GM12878 (cell line): ENCODE data around the gene AKAP13. TPM values are rescaled to one million over a fixed set of nuclear protein-coding genes. Genes with fewer than 3 reads are reported as not detected.
"Not testable (repeated sequence)": the region's sequence is repeated elsewhere in the genome, so short reads cannot be mapped to it uniquely, and the experiment has no call there.

Source experiments
- ATAC-seq: fragments of 200-7000 bp; cut with Tn5 transposase; 3 replicates; pipeline ENCODE4 v1.9.1; 2020; ENCODE audit warnings: mild to moderate bottlenecking, moderate library complexity
- BruUV-seq: library from RNA; stranded (reverse); fragments of 400-500 nt; replicated peaks from 2 replicates; lab custom pipeline; 2021; lab: Mats Ljungman, UMichigan
- CTCF ChIA-PET: fragments of 300-600 bp; sonication (Branson Sonifier 250); formaldehyde crosslinking; extraction: SDS; loops from one replicate; lab custom pipeline; 2021; ENCODE audit warnings: inconsistent platforms; lab: Yijun Ruan, JAX
- POLR2A ChIA-PET: fragments of 350-600 bp; formaldehyde crosslinking; extraction: SDS; loops from one replicate; lab custom pipeline; 2021; ENCODE audit warnings: inconsistent platforms; lab: Charles Lee
- RAD21 ChIA-PET: fragments of 300-600 bp; sonication (Branson Sonifier 250); formaldehyde crosslinking; loops from one replicate; lab custom pipeline; 2023; ENCODE audit warnings: antibody characterized with exemption; ENCODE audit not compliant: unreplicated experiment; lab: Charles Lee
- SMC1A ChIA-PET: fragments of 300-600 bp; sonication (Branson Sonifier 250); formaldehyde crosslinking; loops from one replicate; lab custom pipeline; 2023; ENCODE audit not compliant: unreplicated experiment, uncharacterized antibody; lab: Charles Lee
- DNase-seq: peaks from one replicate; pipeline ENCODE4 v3.0.0-alpha.2; 2011; ENCODE audit warnings: low read depth, low spot score
- FAIRE-seq: peaks from 3 replicates; lab custom pipeline; 2011; peaks lifted over from hg19 to GRCh38; lab: Jason Lieb, UNC
- H2AFZ ChIP-seq: 2 replicates; pipeline ENCODE4 v1.6.0; 2011; ENCODE audit warnings: low read depth, low read length, control low read depth; ENCODE audit not compliant: control insufficient read depth
- H3K27ac ChIP-seq: 2 replicates; pipeline ENCODE4 v1.5.1; 2011; ENCODE audit warnings: control low read depth; ENCODE audit not compliant: control insufficient read depth, insufficient read depth
- H3K27me3 ChIP-seq, 2 experiments: replicated peaks in 1 of 2; 2 replicates each; pipeline versions ENCODE4 v1.6.0 to v1.6.1; 2011; ENCODE audit warnings: low read length in 1 of 2; ENCODE audit not compliant: control insufficient read depth in 2 of 2, insufficient read depth in 2 of 2
- H3K36me3 ChIP-seq, 2 experiments: 2 replicates each; pipeline ENCODE4 v1.5.1; 2011; ENCODE audit warnings: low read length in 1 of 2; ENCODE audit not compliant: control insufficient read depth in 2 of 2, insufficient read depth in 2 of 2
- H3K4me1 ChIP-seq: 2 replicates; pipeline ENCODE4 v1.6.1; 2011; ENCODE audit warnings: mild to moderate bottlenecking, low read length, moderate library complexity, mixed read lengths; ENCODE audit not compliant: control insufficient read depth, insufficient read depth
- H3K4me2 ChIP-seq: 2 replicates; pipeline ENCODE4 v1.6.0; 2011; ENCODE audit warnings: control low read depth; ENCODE audit not compliant: control insufficient read depth, insufficient read depth
- H3K4me3 ChIP-seq: fragments of 200-600 bp; sonication (generic); 2 replicates; pipeline ENCODE4 v1.5.1; 2016
- H3K79me2 ChIP-seq: 2 replicates; pipeline ENCODE4 v1.6.0; 2011; ENCODE audit warnings: low read length; ENCODE audit not compliant: control insufficient read depth, insufficient read depth
- H3K9ac ChIP-seq: 2 replicates; pipeline ENCODE4 v1.8.0; 2011; ENCODE audit warnings: low read length, control low read depth, mixed read lengths; ENCODE audit not compliant: control insufficient read depth, insufficient read depth
- H3K9me3 ChIP-seq: replicated peaks from 3 replicates; pipeline ENCODE4 v1.5.1; 2011; ENCODE audit warnings: mild to moderate bottlenecking, low read length; ENCODE audit not compliant: control insufficient read depth, insufficient read depth
- H4K20me1 ChIP-seq: 2 replicates; pipeline ENCODE4 v1.6.0; 2011; ENCODE audit not compliant: control insufficient read depth, insufficient read depth
- E2F8 ChIP-seq: fragments of 450-650 bp; IDR thresholded peaks from 2 replicates; pipeline ENCODE4 v1.6.1; 2018; ENCODE audit warnings: mild to moderate bottlenecking, low read depth, moderate library complexity; ENCODE audit not compliant: partially characterized antibody
- MYC ChIP-seq: IDR thresholded peaks from 2 replicates; pipeline ENCODE4 v1.6.1; 2011; ENCODE audit warnings: mild to moderate bottlenecking, low read length, moderate library complexity, inconsistent platforms; ENCODE audit not compliant: insufficient read depth, insufficient replicate concordance, insufficient read length, severe bottlenecking
- PKNOX1 ChIP-seq: fragments of 450-650 bp; IDR thresholded peaks from 2 replicates; pipeline ENCODE4 v1.6.1; 2016; ENCODE audit warnings: mild to moderate bottlenecking
- WGBS: methylation state at CpG from one replicate; pipeline ENCODE4 v1.1.6; 2016; ENCODE audit warnings: low lambda C conversion rate; ENCODE audit not compliant: insufficient replicate concordance, insufficient coverage; ENCODE audit errors: missing lambda C conversion rate; 5-methylcytosine and 5-hydroxymethylcytosine counted together
- in situ Hi-C: fragments of 300-500 bp; cut with MboI; formaldehyde crosslinking; loops from 9 replicates; pipeline ENCODE4 v1.14.3; 2018; ENCODE audit warnings: mixed read lengths
- intact Hi-C: fragments of 100-400 bp; cut with micrococcal nuclease; formaldehyde crosslinking; loops from one replicate; pipeline ENCODE4 v1.14.2; 2022; ENCODE audit not compliant: unreplicated experiment
- polyA plus RNA-seq, 11 experiments: library from polyadenylated mRNA; depleted of rRNA in 4 of 11; unstranded in 6 of 11; stranded (reverse) in 5 of 11; fragments of >200 nt; fragmentation: Nextera tagmentation in 4 of 11; fragmentation: Illumina TruSeq in 1 of 11; extraction: Ambion mirVana in 4 of 11; extraction: Trizol in 1 of 11; gene quantifications; 1 replicate in 1 of 11; 2 replicates in 10 of 11; pipeline versions ENCODE4 v1.2.1 to v1.2.3, GENCODE V29; 2011 to 2016; ENCODE audit warnings: inconsistent platforms in 2 of 11, missing spikeins in 2 of 11, low read depth in 1 of 11
- total RNA-seq, 4 experiments: library from RNA; depleted of rRNA in 3 of 4; stranded (reverse); fragments of >200 nt in 3 of 4; fragmentation: Illumina TruSeq in 1 of 4; extraction: Trizol in 1 of 4; gene quantifications; 2 replicates each; pipeline versions ENCODE4 v1.2.1 to v1.2.3, GENCODE V29; 2013 to 2021

AKAP13 gene
- total and polyA plus RNA-seq, 10 of the 15 experiments (the other 5 are each of a cell fraction or from before 2014, with no cell fraction given): 14.4 to 74.9 (median 55.1) TPM

- no peak for TF ChIP-seq MYC
- TF ChIP-seq E2F8: no peak
- peak; percentile 40; the same call in 1 of the 2 replicates for TF ChIP-seq PKNOX1
- TF ChIP-seq, all 136 proteins: peak for 10
Measured at GRCh38 chr15:85485956-85486567, 105.7 kb downstream of the AKAP13 start (continued).

GRCh38 chr15:85487796-85488195 is 107.4 kb downstream of the AKAP13 start:
- SMC1A ChIA-PET: interaction anchor here (1.1 to 7.5 kb wide), 16 partner anchors 9 to 215 kb away, joined by 3 to 147 read pairs (median 8); no protein-coding TSS in a partner anchor
- H3K27ac ChIP-seq, BruUV-seq, H3K36me3 ChIP-seq, H3K4me2 ChIP-seq, H3K27me3 ChIP-seq, ATAC-seq, DNase-seq, H2AFZ ChIP-seq, H4K20me1 ChIP-seq, H3K9ac ChIP-seq, in situ Hi-C loops, H3K4me3 ChIP-seq, H3K9me3 ChIP-seq, FAIRE-seq: not testable (repeated sequence)
- 96% methylated on average over 7 of the region's 7 CpGs for WGBS
- H3K79me2 ChIP-seq: peaks cover 12% of the 10 kb centered on the region
- POLR2A ChIA-PET: interaction anchor here (0.6 kb wide), 1 partner anchor 109 kb away, joined by 3 read pairs; no protein-coding TSS in a partner anchor
- intact Hi-C loops: loop anchor here (2.0 to 10.0 kb wide), 4 partner anchors 155 to 353 kb away; no protein-coding TSS in a partner anchor
- CTCF ChIA-PET: interaction anchor here (0.6 to 9.5 kb wide), 14 partner anchors 12 to 849 kb away, joined by 3 to 170 read pairs (median 6); no protein-coding TSS in a partner anchor
- peaks cover 19% of the 10 kb centered on the region for H3K4me1 ChIP-seq
- RAD21 ChIA-PET: interaction anchor here (0.9 to 7.1 kb wide), 10 partner anchors 10 to 222 kb away, joined by 3 to 75 read pairs (median 10); no protein-coding TSS in a partner anchor
